NCI-H2171 (cell line): Measurements from ENCODE around the gene KCNAB1.
"Not testable (repeated sequence)": the region's sequence is repeated elsewhere in the genome, so short reads cannot be mapped to it uniquely, and the experiment has no call there.

ENCODE experiments used
- DNase-seq: peaks from one replicate; lab custom pipeline; 2025; lab: John Stamatoyannopoulos, UW

Gene KCNAB1

DNA sequence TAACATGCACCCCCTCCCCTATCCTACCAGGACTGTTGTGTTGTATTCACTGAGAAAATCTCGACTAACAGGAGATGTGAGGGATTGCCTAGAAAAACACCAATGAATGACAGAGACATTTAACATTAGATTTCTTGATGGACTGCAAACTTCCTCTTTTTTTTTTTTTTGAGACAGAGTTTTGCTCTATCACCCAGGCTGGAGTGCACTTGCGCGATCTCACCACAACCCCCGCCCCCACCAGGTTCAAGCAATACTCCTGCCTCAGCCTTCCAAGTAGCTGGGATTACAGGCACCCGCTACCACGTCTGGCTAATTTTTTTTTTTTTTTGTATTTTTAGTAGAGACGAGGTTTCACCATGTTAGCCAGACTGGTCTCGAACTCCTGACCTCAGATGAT, 17.0 kb downstream of the KCNAB1 start:
- not testable (repeated sequence) for DNase-seq

DNA sequence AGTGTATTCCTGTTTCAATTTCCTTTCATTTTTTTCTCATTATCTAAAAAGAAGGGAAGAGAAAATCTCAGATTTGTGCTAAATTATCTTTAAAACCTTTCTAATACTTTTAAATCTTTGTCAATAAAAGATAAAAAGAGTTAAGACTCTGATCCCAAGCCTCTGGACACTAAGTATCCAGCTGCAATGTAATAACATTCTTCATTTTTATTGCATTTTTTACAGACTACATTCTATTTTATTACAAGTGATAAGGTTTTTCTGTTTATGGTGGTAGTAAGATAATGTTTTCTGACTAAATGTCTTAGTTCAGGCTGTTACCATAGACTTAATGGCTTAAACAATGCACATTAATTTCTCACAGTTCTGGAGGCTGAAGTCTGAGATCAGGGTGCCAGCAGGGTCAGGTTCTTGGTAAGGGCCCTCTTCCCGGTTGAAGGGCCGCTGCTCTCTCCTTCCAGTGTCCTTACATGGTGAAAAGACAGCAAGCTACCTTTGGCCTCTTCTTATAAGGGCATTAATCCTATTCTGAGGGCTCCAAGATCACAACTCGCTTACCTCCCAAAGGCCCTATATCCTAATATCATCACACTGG, 19.7 kb downstream of the KCNAB1 start:
- DNase-seq: no peak

DNA sequence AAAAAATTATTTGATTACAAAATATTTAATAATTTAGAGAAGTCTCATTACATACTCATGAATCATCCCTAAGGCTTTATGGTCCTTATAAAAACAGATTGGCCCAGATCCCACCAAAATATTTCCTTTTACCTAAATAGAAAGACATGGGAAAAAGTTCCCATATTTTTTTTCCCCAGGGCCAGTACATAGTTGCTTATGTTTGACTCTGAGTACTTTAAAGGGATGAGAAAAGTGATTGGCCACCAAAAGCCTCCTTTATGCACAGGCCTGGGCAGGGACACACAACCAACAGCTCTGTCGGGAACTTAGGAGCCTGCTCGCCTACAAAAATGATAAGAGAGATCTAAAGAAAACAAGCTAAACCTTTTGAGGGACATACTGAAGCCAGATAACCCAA, 22.3 kb downstream of the KCNAB1 start:
- DNase-seq: no peak

GRCh38 chr3:156143136-156143535, 22.8 kb downstream of the KCNAB1 start:
- no peak for DNase-seq

GRCh38 chr3:156144060-156144459, 23.7 kb downstream of the KCNAB1 start:
- no peak for DNase-seq

DNA sequence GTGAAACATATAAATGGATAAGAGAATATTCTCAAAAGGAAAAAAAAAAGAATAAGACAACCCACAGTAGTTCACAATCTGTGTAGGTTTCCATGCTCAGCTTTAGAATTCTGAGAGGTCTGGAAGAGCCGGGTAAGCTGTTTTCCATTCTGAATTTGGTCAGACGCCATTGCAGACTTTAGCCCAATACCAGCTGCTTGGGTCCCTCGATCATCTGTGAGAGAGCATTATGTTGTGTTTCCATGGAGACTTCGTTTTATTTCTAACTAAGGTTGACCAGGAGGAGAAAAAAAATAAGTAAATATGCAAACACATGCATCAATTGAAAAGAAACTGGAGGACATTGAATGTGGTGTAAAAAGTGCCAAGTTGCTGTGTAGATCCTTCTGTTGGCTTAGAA, 25.5 kb downstream of the KCNAB1 start:
- no peak for DNase-seq

DNA sequence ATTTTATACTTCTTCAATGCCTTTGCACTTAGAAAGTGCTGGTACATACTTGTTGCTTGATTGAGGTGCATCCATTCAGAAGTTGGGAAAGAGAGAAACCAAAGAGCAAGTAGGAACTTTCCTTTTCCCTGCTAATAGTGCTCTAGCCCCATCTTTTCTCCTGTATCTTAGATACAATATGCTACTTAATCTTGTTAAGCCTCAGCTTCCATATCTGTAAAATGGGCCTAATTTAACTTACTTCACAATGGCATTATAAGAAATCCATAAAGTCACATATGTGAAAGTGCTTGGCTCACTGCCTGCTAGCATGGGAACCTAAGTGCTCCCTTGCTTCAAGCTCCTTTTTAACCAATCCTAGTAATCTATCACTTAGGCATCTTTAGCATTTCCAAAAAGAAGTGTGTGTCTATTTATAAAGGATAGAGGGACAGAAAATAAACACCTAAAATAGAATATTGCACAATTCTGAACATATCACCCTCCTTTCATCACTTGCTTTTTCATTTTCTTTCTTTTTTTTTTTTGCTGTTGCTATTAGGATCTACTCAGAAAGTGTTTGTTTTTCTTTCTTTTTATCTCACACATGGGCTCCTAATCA, 28.1 kb downstream of the KCNAB1 start:
- DNase-seq: no peak

- DNase-seq: no peak
Observed at GRCh38 chr3:156148946-156149381, 28.6 kb downstream of the KCNAB1 start.

DNA sequence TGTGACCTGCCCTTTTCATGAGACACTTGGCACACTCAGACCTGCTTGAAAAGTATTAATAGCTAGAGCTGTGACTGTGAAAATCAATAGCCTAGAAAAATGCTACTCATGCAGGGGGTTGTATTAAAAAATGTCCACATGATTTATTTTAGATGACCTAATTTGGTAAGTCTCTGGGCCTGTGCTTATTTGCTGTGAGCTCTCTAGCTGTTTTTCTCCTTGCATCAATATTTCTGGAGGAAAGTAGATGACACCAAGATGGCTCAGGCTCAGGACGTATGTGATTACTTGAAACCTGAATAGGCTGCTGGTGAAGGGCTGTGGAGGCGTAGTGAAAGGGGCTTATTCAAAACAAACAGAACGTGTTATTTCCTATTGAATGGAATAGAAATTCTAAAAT, 29.5 kb downstream of the KCNAB1 start:
- DNase-seq: no peak

GRCh38 chr3:156150434-156151066, 30.2 kb downstream of the KCNAB1 start:
- peak; percentile 22 for DNase-seq

DNA sequence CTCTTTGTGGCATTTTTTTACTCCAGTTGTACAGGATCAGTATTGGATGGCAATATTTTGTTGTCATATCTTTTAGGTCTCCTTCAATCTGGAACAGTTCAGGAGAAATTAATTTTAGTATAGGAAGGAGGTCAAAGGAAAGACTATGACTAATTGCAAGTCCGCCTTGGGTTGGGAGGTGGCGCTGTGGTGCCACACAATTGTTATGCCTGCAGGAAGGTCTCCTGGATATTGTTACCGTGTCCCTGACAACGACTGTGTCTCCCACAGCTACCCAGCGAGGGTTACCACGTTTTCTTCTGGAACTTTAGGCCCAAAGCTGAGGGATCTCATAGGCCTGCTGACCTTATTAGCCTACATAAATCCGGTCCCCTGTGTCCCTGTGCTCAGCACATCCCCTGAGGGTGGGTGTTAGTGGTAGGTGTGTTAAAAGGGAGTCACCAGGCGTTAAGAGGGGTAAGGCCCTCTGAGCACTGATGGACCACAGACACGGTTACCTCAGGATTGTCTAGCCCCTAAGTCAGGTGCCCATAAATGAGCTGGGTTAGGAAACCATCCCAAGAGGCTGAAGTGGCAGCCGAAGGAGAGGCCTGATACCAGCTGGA, 31.5 kb downstream of the KCNAB1 start:
- peak; percentile 65 for DNase-seq

GRCh38 chr3:156158656-156159295, 38.4 kb downstream of the KCNAB1 start:
- no peak for DNase-seq

GRCh38 chr3:156160647-156161046, 40.3 kb downstream of the KCNAB1 start:
- no peak for DNase-seq

GRCh38 chr3:156161172-156161571, 40.8 kb downstream of the KCNAB1 start:
- no peak for DNase-seq

DNA sequence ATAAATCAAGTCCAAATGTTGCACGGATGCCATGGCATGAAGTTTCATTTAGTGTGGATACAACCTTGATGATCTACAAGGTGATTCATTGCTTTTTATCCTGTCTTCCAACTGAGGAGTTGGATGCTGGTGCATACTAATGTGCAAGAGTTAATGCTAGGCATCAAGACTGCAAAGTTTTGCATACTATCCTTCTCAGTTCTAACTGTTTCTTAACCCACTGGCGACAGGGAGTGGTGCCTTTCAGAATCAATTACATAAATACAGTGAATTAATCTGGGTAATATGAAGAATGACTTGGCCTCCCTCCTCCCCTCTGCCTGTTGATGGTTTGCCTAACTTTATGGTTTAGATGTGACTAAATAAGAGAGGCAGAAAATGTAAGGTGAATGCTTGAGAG, 43.5 kb downstream of the KCNAB1 start:
- no peak for DNase-seq

DNA sequence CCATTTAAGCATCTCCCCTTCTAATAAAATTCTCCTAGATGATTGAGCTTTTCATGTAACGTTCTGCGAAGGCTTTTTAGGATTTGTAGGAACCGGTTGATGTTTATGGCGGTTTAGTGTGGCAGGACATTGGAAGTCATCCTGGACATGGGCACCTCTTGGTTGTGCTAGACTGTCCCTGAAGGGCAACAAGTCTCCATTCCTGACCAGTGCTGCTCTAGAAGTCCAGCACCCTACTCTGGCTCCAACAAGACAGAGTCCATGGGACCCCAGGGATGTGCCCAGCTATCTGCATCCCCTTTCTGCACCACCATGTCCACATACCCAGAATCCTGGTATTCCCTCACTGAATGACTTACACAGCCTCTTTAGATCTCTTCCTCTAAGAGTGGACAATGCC, 46.4 kb downstream of the KCNAB1 start:
- no peak for DNase-seq

DNA sequence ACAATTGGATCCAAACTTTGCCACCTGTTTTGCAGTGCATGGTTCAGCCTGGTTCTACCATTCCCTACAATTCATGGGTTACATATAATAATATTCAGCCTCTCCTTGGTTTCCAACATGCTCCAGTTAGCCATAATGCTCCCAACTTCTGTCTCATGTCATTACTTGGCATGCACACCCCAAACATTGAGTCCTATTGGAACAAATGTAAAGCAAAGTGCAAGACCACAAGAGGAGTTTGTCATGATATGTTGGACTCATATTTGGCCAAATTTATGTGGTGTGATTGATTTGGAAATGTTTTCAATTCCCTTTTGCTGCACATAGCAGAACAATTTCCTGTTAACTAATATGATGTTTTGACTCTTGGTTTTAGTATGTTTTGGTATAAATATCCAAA, 50.2 kb downstream of the KCNAB1 start:
- DNase-seq: no peak

GRCh38 chr3:156171281-156172267, 51.2 kb downstream of the KCNAB1 start:
- DNase-seq: peak; percentile 39

GRCh38 chr3:156172536-156172935, 52.2 kb downstream of the KCNAB1 start:
- DNase-seq: no peak

DNA sequence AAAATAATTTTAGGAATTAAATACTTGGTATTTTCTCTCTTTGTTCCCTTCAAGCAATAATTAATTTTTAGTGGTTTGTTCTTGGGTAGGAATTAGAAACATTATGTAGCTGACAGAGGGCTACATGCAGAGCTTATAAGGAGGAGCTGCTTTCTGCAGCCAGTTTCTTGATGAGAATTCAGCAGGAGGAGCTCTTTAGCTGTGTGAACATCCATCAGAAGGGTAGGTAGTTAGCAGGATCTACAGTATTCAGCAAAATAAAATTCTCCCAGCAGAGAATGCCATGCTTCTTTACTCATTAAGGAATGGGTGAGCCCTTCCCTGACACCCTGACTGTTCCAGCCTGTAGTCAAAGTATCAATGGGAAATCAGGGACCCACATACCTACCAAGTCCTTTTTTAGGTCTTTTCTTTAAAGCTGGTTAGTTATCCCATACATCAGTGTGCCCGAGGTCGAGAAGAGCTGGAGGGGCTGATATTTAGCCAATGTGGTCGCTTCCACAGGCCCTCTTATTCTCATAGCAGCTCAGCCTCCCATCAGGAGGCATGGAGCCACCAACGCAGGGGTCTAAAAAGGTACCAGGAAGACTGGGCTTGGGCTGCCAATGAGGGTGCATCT, 54.0 kb downstream of the KCNAB1 start:
- no peak for DNase-seq

GRCh38 chr3:156175570-156175969, 55.2 kb downstream of the KCNAB1 start:
- no peak for DNase-seq
